CD4-positive, alpha-beta T cell (primary cell): ENCODE results near the gene GNRH2. TPM values are rescaled to one million over a fixed set of nuclear protein-coding genes. Genes with fewer than 3 reads are reported as not detected.

ENCODE experiments used
- ATAC-seq: fragments of 200-7000 bp; cut with Tn5 transposase; one replicate; pipeline ENCODE4 v1.10.0; 2022; ENCODE audit warnings: mild to moderate bottlenecking; ENCODE audit not compliant: poor library complexity
- CTCF ChIA-PET: fragments of 350-600 bp; sonication (Branson Sonifier 250); formaldehyde crosslinking; loops from one replicate; lab custom pipeline; 2021; ENCODE audit warnings: antibody characterized with exemption, inconsistent platforms; lab: Charles Lee
- POLR2A ChIA-PET: fragments of 350-600 bp; sonication (Branson Sonifier 250); formaldehyde crosslinking; loops from one replicate; lab custom pipeline; 2021; ENCODE audit warnings: antibody characterized with exemption, inconsistent platforms; lab: Charles Lee
- DNase-seq, 14 experiments: peaks; one replicate each; pipeline ENCODE4 v3.0.0-alpha.2; 2013 to 2020; ENCODE audit warnings: mixed read lengths in 2 of 14
- H3K27ac ChIP-seq, 2 donors: one replicate each; pipeline versions ENCODE4 v1.5.1 to v1.7.0; 2013; ENCODE audit warnings: low read length in 2 of 2, low read depth in 1 of 2, mild to moderate bottlenecking in 1 of 2
- H3K27me3 ChIP-seq, 2 experiments: 1 replicate in 1 of 2; 2 replicates in 1 of 2; pipeline versions ENCODE4 v1.6.1 to v1.7.0; 2013; ENCODE audit warnings: low read length in 2 of 2, control low read depth in 1 of 2, mild to moderate bottlenecking in 1 of 2, moderate library complexity in 1 of 2; ENCODE audit not compliant: insufficient read depth in 2 of 2, control insufficient read depth in 1 of 2
- H3K36me3 ChIP-seq: one replicate; pipeline ENCODE4 v1.6.1; 2013; ENCODE audit warnings: low read length, control low read depth; ENCODE audit not compliant: insufficient read depth
- H3K4me1 ChIP-seq: one replicate; pipeline ENCODE4 v1.6.1; 2013; ENCODE audit warnings: low read length, control low read depth; ENCODE audit not compliant: insufficient read depth
- H3K4me3 ChIP-seq: one replicate; pipeline ENCODE4 v1.5.1; 2013; ENCODE audit warnings: mild to moderate bottlenecking, low read length, moderate library complexity
- H3K9me3 ChIP-seq, 2 experiments: 1 replicate in 1 of 2; 2 replicates in 1 of 2; pipeline versions ENCODE4 v1.6.1 to v1.7.0; 2013; ENCODE audit warnings: low read length in 2 of 2, mild to moderate bottlenecking in 2 of 2, control low read depth in 1 of 2, moderate library complexity in 1 of 2; ENCODE audit not compliant: control insufficient read depth in 1 of 2, insufficient read depth in 1 of 2
- H3K27ac Mint-ChIP-seq: one replicate; pipeline ENCODE4 v1.8.0; 2020; ENCODE audit warnings: mixed read lengths
- H3K27me3 Mint-ChIP-seq: one replicate; pipeline ENCODE4 v1.8.0; 2021; ENCODE audit warnings: mixed read lengths
- H3K36me3 Mint-ChIP-seq: one replicate; pipeline ENCODE4 v1.8.0; 2021; ENCODE audit warnings: low read depth, mixed read lengths
- H3K4me1 Mint-ChIP-seq: one replicate; pipeline ENCODE4 v1.8.0; 2021; ENCODE audit warnings: low read depth, mixed read lengths
- H3K4me3 Mint-ChIP-seq: one replicate; pipeline ENCODE4 v1.8.0; 2020; ENCODE audit warnings: mild to moderate bottlenecking, mixed read lengths
- H3K9me3 Mint-ChIP-seq: one replicate; pipeline ENCODE4 v1.8.0; 2020; ENCODE audit warnings: mixed read lengths
- intact Hi-C, 2 experiments: fragments of 100-400 bp; cut with DNase I in 1 of 2; cut with micrococcal nuclease in 1 of 2; formaldehyde crosslinking; loops; one replicate each; pipeline versions ENCODE4 v1.15.1 to v1.9.0; 2023 to 2025; cut with DNase I, micrococcal nuclease
- polyA plus RNA-seq, 2 donors: library from polyadenylated mRNA; unstranded; fragments of 120-200 nt; gene quantifications; one replicate each; pipeline ENCODE4 v1.2.1, GENCODE V29; 2013
- total RNA-seq, 174 experiments: library from RNA in 2 of 174; stranded (reverse) in 2 of 174; gene quantifications; one replicate each; pipeline ENCODE4 v1.2.3 and lab custom pipeline; 2021 to 2026
- TF ChIP-seq, protein P1 (sequence below): fragments of 200-600 bp; IDR thresholded peaks from one replicate; pipeline ENCODE4 v1.8.0; 2022; ENCODE audit warnings: antibody characterized with exemption, mild to moderate bottlenecking

The GNRH2 gene, protein sequence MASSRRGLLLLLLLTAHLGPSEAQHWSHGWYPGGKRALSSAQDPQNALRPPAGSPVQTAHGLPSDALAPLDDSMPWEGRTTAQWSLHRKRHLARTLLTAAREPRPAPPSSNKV
- not detected for total RNA-seq
- polyA plus RNA-seq (2013, experiment 1 of 2), result not detected
- 0.19 TPM for polyA plus RNA-seq (2013, experiment 2 of 2)
- 0 to 2.6 (median 0.40) reads per million in 172 experiments for total RNA-seq (lab: John Stamatoyannopoulos, UW)

DNA sequence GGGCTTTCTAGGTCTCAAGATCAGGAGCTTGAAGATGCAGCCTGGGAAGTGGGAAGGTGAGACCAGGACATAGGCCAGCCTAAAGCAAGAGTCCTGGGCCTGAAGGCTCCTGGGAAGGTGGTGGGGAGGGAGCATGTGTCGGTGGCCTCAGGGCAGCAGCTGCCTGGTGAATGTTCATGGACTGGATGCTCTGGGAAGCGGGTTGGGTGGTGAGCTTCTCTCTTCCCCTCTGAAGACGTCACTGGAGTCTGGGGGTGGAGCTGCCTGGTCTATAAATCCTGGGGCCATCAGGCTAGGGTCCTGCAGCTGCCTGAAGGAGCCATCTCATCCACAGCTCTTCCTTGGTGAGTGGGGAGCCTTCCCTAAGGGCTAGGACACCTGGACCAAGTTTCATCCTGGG is at the start of gene GNRH2:
TSS of gene GNRH2 (plus strand) at position 301 of the 400 bp plus-strand sequence. CDS start 793 bp downstream, outside the sequence.
- no peaks in the 10 kb centered on the region for H3K9me3 Mint-ChIP-seq
- H3K4me1 Mint-ChIP-seq, result peaks cover 14% of the 10 kb centered on the region
- intact Hi-C loops, result loop anchor here in 1 of 2 experiments (5.0 to 10.0 kb wide), 3 partner anchors 161 to 201 kb away; partner anchors contain the start of genes DDRGK1, ITPA, PCED1A and PTPRA
- peak within 1 kb of the TSS; percentile 45 for H3K4me3 Mint-ChIP-seq
- Histone ChIP-seq H3K27me3 (no peaks in the 10 kb centered on the region), H3K4me1 (peaks cover 27% of the 10 kb centered on the region), H3K27ac (peak within 1 kb of the TSS in 1 of 2 donors; percentile 21), H3K36me3 (peaks cover 26% of the 10 kb centered on the region), H3K9me3 (no peaks in the 10 kb centered on the region), H3K4me3 (no peak within 1 kb of the TSS)
- H3K36me3 Mint-ChIP-seq, result peaks cover 47% of the 10 kb centered on the region
- no peaks in the 10 kb centered on the region for H3K27me3 Mint-ChIP-seq
- TF ChIP-seq, protein P1, sequence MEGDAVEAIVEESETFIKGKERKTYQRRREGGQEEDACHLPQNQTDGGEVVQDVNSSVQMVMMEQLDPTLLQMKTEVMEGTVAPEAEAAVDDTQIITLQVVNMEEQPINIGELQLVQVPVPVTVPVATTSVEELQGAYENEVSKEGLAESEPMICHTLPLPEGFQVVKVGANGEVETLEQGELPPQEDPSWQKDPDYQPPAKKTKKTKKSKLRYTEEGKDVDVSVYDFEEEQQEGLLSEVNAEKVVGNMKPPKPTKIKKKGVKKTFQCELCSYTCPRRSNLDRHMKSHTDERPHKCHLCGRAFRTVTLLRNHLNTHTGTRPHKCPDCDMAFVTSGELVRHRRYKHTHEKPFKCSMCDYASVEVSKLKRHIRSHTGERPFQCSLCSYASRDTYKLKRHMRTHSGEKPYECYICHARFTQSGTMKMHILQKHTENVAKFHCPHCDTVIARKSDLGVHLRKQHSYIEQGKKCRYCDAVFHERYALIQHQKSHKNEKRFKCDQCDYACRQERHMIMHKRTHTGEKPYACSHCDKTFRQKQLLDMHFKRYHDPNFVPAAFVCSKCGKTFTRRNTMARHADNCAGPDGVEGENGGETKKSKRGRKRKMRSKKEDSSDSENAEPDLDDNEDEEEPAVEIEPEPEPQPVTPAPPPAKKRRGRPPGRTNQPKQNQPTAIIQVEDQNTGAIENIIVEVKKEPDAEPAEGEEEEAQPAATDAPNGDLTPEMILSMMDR, result no peak
- H3K27ac Mint-ChIP-seq, result peak within 1 kb of the TSS; percentile 81
- DNase-seq, result no peak
- ChIA-PET POLR2A (no interaction called here), CTCF (interaction anchor here (1.8 kb wide), 1 partner anchor 10 kb away, joined by 3 read pairs; no protein-coding TSS in a partner anchor)
- no peak for ATAC-seq

DNA sequence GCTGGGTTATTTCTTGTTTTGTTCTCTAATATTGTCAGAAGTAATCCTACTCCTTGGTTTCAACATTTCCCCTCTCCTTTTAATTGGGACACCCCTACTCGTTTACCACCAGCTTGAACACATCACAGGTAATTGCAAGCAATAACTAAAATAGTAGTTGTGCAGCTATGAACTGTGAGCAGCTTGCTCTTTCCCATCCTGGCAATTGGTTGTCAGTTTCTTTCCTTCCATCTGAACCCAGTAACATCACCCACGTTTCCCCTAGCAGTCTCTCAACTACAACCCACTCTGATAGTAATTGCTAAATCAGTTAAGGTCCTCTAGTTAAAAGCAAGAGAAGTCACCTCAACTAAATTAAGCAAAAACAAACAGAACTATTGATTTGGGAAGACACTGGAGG is 47.6 kb upstream of the GNRH2 start:
- H3K4me3 Mint-ChIP-seq, result no peak overlapping the region
- H3K9me3 ChIP-seq, result no peaks in the 10 kb centered on the region
- H3K4me3 ChIP-seq, result no peak overlapping the region
- no peaks in the 10 kb centered on the region for H3K4me1 ChIP-seq
- H3K4me1 Mint-ChIP-seq, result no peaks in the 10 kb centered on the region
- no peaks in the 10 kb centered on the region for H3K27me3 ChIP-seq
- H3K36me3 ChIP-seq, result peaks cover 44% of the 10 kb centered on the region
- H3K27ac ChIP-seq, result no peak overlapping the region
- intact Hi-C loops, result no loop called here
- ChIA-PET CTCF (no interaction called here), POLR2A (no interaction called here)
- no peak overlapping the region for H3K27ac Mint-ChIP-seq
- H3K9me3 Mint-ChIP-seq, result no peaks in the 10 kb centered on the region
- DNase-seq (no peak), ATAC-seq (no peak)
- peaks cover 69% of the 10 kb centered on the region for H3K36me3 Mint-ChIP-seq
- TF ChIP-seq, protein P1, result no peak
- no peaks in the 10 kb centered on the region for H3K27me3 Mint-ChIP-seq

DNA sequence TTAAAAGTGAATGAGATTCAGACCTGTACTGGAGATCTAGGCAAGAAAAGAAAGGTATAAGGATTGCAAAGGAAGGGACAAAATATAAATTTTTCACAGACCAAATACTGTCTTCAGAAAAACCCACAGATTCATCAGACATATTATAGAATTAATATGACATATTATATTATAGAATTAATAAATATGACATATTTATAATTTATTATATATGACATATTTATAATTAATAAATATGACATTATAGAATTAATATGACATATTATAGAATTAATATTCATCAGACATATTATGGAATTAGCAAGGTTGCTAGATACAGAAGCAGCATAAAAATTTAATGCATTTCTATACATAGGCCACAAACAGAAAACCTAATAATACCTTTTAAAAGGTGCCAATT is 44.7 kb upstream of the GNRH2 start:
- Histone ChIP-seq H3K4me1 (no peaks in the 10 kb centered on the region), H3K27me3 (no peaks in the 10 kb centered on the region), H3K27ac (no peak overlapping the region), H3K9me3 (no peaks in the 10 kb centered on the region), H3K4me3 (no peak overlapping the region), H3K36me3 (peaks cover 28% of the 10 kb centered on the region)
- Mint-ChIP-seq H3K4me1 (no peaks in the 10 kb centered on the region), H3K4me3 (no peak overlapping the region), H3K27me3 (no peaks in the 10 kb centered on the region), H3K36me3 (peaks cover 56% of the 10 kb centered on the region), H3K9me3 (no peaks in the 10 kb centered on the region), H3K27ac (no peak overlapping the region)
- TF ChIP-seq, protein P1, result no peak
- ATAC-seq (no peak), DNase-seq (no peak)
- intact Hi-C loops, result no loop called here
- ChIA-PET CTCF (no interaction called here), POLR2A (no interaction called here)
